Measurements from ENCODE around the gene SLC35F1. TPM values are rescaled to one million over a fixed set of nuclear protein-coding genes. Genes with fewer than 3 reads are reported as not detected.

The SLC35F1 gene
- total RNA-seq, 1 donor from 2014 or later, result not detected

DNA sequence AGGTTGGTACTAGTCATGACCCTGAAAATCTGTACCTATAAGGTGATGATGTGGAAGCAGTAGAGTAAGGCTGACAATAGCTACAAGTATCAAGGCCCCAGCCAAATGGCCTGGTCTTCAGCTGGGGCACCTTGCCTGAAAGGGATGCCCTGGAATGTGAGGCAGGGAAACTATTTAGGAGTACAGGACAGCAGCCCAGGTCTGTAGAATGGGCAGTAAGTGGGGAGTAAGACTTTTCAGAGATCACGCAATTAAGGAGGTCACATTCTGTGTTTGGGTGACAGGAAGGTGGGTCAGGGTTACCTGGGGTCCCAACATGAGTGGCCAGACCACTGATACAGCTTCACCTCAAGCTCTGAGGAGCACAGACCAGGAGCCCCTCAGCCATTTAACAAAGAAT is 9.4 kb downstream of the SLC35F1 start:
- H3K36me3 Mint-ChIP-seq (ENCODE audit: unreplicated experiment), result no peaks in the 10 kb centered on the region
- H3K27ac Mint-ChIP-seq (ENCODE audit: unreplicated experiment), result no peak overlapping the region
- H3K4me3 Mint-ChIP-seq (ENCODE audit: unreplicated experiment), result no peak overlapping the region
- peaks cover 9% of the 10 kb centered on the region for H3K27me3 Mint-ChIP-seq (ENCODE audit: unreplicated experiment)
- no peaks in the 10 kb centered on the region for H3K4me1 Mint-ChIP-seq (ENCODE audit: unreplicated experiment)
- H3K9me3 Mint-ChIP-seq (ENCODE audit: unreplicated experiment), result no peaks in the 10 kb centered on the region
- no peak for DNase-seq (ENCODE audit: extremely low spot score, unreplicated experiment)
- TF ChIP-seq, protein P1, sequence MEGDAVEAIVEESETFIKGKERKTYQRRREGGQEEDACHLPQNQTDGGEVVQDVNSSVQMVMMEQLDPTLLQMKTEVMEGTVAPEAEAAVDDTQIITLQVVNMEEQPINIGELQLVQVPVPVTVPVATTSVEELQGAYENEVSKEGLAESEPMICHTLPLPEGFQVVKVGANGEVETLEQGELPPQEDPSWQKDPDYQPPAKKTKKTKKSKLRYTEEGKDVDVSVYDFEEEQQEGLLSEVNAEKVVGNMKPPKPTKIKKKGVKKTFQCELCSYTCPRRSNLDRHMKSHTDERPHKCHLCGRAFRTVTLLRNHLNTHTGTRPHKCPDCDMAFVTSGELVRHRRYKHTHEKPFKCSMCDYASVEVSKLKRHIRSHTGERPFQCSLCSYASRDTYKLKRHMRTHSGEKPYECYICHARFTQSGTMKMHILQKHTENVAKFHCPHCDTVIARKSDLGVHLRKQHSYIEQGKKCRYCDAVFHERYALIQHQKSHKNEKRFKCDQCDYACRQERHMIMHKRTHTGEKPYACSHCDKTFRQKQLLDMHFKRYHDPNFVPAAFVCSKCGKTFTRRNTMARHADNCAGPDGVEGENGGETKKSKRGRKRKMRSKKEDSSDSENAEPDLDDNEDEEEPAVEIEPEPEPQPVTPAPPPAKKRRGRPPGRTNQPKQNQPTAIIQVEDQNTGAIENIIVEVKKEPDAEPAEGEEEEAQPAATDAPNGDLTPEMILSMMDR (IDR thresholded peaks at IDR 0.05), result no peak

DNA sequence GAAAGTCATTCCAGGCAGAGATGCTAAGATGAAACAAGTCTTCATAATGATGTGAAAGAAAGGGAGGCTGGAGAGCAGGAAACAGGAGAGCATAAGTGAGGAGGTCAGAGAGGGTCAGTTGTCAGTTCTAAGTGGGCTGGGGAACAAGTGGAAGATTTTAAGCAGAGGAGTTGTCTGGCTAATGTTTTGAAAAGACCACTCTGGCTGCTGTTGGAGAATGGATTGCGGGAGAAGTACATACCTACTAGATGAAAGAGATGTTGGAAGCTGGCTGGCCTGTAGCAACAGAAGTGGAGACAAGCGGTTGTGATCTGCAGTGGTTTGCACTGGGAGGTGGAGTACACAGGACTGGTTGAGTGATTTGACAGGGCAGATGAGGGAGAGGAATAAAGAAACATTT is 10.1 kb downstream of the SLC35F1 start:
- H3K4me3 Mint-ChIP-seq (ENCODE audit: unreplicated experiment), result no peak overlapping the region
- no peaks in the 10 kb centered on the region for H3K4me1 Mint-ChIP-seq (ENCODE audit: unreplicated experiment)

GRCh38 chr6:117918454-117918853 is 11.4 kb downstream of the SLC35F1 start:
- Mint-ChIP-seq H3K9me3 (ENCODE audit: unreplicated experiment) (no peaks in the 10 kb centered on the region), H3K4me3 (ENCODE audit: unreplicated experiment) (no peak overlapping the region), H3K27me3 (ENCODE audit: unreplicated experiment) (peaks cover 9% of the 10 kb centered on the region), H3K36me3 (ENCODE audit: unreplicated experiment) (no peaks in the 10 kb centered on the region), H3K27ac (ENCODE audit: unreplicated experiment) (no peak overlapping the region), H3K4me1 (ENCODE audit: unreplicated experiment) (no peaks in the 10 kb centered on the region)
- TF ChIP-seq, protein P1 (IDR thresholded peaks at IDR 0.05), result no peak
- DNase-seq (ENCODE audit: extremely low spot score, unreplicated experiment), result no peak

More for the DNA sequence above, 10.1 kb downstream of the SLC35F1 start:
- no peaks in the 10 kb centered on the region for H3K36me3 Mint-ChIP-seq (ENCODE audit: unreplicated experiment)
- H3K27me3 Mint-ChIP-seq (ENCODE audit: unreplicated experiment), result peaks cover 9% of the 10 kb centered on the region
- no peaks in the 10 kb centered on the region for H3K9me3 Mint-ChIP-seq (ENCODE audit: unreplicated experiment)
- TF ChIP-seq, protein P1 (IDR thresholded peaks at IDR 0.05), result no peak
- no peak overlapping the region for H3K27ac Mint-ChIP-seq (ENCODE audit: unreplicated experiment)
- no peak for DNase-seq (ENCODE audit: extremely low spot score, unreplicated experiment)

DNA sequence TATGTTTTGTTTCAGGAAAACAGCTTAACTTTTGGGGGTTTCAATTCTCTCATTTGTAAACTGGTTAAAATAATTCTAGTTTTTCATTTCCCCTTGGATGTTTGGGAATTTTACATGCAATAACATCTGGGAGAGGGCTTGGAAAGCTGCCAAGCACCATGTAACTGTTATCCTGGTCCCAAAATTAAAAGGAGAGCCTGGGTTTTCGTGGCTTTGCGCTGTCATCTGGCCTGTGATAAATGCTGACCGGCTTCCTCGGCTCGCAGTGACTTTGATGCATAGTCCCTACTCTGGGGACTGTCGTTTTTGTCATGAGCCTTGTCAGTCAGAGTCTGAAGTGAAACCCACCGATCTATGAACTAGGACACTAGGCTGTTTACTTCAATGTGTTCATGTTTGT is 12.2 kb downstream of the SLC35F1 start:
- no peaks in the 10 kb centered on the region for H3K36me3 Mint-ChIP-seq (ENCODE audit: unreplicated experiment)
- H3K9me3 Mint-ChIP-seq (ENCODE audit: unreplicated experiment), result no peaks in the 10 kb centered on the region
- no peak for DNase-seq (ENCODE audit: extremely low spot score, unreplicated experiment)
- TF ChIP-seq, protein P1 (IDR thresholded peaks at IDR 0.05), result no peak
- H3K4me3 Mint-ChIP-seq (ENCODE audit: unreplicated experiment), result no peak overlapping the region
- peaks cover 9% of the 10 kb centered on the region for H3K27me3 Mint-ChIP-seq (ENCODE audit: unreplicated experiment)
- H3K4me1 Mint-ChIP-seq (ENCODE audit: unreplicated experiment), result no peaks in the 10 kb centered on the region
- no peak overlapping the region for H3K27ac Mint-ChIP-seq (ENCODE audit: unreplicated experiment)

DNA sequence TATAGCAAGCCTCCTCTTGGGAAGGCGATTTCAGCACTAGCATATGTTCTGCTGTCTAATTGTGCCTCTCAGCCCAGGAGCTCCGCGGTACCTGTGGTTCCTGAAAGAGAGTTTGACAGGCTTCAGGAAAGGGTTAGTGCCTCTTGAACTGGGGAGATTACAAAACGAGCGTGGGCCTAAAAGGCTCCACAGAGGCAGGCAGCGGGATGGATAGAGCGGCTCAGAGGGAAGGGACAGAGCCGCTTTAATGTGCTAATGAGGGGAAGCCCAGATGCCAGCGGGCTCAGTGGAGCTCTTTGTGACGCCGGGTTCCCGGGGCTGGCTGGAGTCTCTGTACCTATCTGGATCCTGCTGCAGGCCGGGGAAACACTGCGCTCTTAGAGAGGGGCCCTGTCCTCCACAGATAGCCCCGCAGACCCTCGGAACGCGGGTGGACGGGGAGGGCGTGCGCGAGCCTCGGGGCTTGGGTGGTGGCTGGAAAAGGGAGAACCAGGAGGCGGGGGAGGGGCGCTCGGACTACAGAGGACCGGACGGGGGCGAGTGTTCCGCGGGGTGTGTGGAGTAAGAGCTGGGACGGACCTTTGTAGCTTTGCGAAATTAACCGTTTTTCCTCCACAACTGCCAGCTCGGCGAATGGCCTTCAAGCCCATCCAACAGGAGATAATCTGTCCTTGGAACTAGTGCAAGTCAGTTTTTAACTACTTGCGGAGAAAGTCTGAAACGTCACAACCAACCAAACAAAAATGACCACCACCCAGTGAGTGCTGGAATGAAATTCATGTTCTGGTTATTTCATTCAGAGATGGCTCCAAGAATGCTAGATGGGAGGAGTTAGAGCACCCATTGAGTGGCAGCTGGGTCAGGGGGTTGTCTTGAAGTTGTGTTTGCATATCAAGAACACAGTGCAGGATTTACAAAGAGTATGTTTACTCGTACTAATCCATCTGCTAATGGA is 13.0 kb downstream of the SLC35F1 start:
- peaks cover 9% of the 10 kb centered on the region for H3K27me3 Mint-ChIP-seq (ENCODE audit: unreplicated experiment)
- no peaks in the 10 kb centered on the region for H3K9me3 Mint-ChIP-seq (ENCODE audit: unreplicated experiment)
- H3K36me3 Mint-ChIP-seq (ENCODE audit: unreplicated experiment), result no peaks in the 10 kb centered on the region
- TF ChIP-seq, protein P1 (IDR thresholded peaks at IDR 0.05), result no peak
- H3K27ac Mint-ChIP-seq (ENCODE audit: unreplicated experiment), result no peak overlapping the region
- no peak for DNase-seq (ENCODE audit: extremely low spot score, unreplicated experiment)
- no peaks in the 10 kb centered on the region for H3K4me1 Mint-ChIP-seq (ENCODE audit: unreplicated experiment)
- no peak overlapping the region for H3K4me3 Mint-ChIP-seq (ENCODE audit: unreplicated experiment)
